ENCODE data around the gene RRAS. TPM values are rescaled to one million over a fixed set of nuclear protein-coding genes. Genes with fewer than 3 reads are reported as not detected.
A peak's percentile ranks its signal among the peaks of the same experiment; 100 is the strongest.

The RRAS gene
- total RNA-seq, 1 donor from 2014 or later = 18.3 TPM

DNA sequence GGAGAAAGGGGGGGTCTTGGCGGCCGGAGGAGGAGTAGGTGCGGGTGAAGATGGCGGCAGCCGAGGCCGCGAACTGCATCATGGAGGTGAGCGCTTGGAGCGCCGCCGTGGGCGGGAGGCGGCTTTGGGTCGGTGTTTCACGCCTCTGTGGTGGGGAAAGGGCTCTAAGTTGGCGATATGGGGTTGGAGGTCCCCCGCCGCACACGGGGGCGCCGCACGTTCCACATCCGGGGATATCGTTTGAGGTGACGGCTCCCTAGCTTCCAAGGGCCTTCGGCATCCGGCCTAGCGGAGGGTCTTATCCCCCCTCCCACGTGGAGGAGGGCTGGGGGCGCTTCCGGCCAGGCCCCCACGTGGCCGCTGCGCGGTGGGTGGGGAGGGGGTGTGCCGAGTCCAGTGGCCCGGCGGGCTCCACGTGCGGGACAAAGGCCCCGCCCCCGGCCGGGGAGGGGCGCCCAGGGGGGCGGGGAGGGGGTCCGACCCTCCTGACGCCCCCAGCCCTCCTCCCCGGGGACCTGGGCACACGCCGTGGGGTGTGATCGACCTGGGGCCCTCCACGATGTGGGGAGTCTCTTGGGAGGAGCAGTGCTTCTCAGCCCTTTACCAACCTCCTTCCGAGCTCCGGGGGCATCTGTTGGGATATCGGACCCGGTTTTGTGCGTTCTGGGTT lies 37.4 kb upstream of the RRAS start, which contains the start of gene PRMT1:
Gene PRMT1 (plus strand): TSS at position 41 of the 670 bp plus-strand sequence. CDS start 10 bp downstream, at position 51.
- DNase-seq (ENCODE audit: low read depth in 2 of 2) = peak; percentile 35 to 67

DNA sequence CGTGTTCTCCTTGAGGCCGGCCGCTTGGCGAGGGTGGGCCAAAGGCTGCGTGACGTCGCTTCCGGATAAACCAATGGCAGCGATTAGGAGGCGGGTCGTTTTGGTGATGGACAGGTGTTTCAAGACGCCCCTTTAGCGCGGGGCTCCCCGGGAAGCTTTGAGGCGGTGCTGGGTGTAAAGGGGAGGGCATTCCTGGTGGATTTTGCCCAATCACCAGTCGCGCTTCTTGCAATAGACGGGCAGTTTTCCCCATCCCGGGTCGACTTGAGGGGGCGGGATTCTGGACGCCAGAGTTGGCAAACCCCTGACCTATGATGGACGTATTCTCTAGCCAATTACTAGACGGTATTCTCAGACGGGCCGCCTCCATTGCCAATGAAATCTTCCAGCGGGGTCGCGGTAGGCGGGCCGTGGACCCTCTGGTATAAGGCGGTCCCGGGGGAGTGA lies 36.9 kb upstream of the RRAS start:
- DNase-seq (ENCODE audit: low read depth in 2 of 2) = peak; percentile 100

GRCh38 chr19:49676136-49676783 lies 36.3 kb upstream of the RRAS start:
- peak; percentile 94 to 97 for DNase-seq (ENCODE audit: low read depth in 2 of 2)

GRCh38 chr19:49672131-49672919 lies 32.4 kb upstream of the RRAS start:
- peak; percentile 78 to 87 for DNase-seq (ENCODE audit: low read depth in 2 of 2)

DNA sequence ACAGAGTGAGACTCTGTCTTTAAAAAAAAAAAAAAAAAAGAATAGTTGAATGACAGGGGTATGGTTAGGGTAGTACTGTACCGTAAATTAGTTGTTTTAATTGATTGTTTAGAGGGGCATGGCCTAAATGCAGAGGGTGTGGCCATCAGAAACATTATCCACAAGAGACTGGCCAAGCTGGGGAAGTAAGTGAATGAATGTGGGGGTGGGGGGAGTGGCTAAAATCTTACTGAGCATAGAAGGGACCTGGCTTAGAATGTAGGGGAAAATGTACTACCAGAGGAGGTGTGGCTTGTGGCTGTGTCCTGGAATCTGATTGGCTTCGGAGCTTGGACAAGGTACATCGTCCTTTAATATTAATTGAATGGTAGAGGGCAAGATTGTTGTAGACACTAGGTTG lies 29.6 kb upstream of the RRAS start:
- no peak for DNase-seq (ENCODE audit: low read depth in 2 of 2)

DNA sequence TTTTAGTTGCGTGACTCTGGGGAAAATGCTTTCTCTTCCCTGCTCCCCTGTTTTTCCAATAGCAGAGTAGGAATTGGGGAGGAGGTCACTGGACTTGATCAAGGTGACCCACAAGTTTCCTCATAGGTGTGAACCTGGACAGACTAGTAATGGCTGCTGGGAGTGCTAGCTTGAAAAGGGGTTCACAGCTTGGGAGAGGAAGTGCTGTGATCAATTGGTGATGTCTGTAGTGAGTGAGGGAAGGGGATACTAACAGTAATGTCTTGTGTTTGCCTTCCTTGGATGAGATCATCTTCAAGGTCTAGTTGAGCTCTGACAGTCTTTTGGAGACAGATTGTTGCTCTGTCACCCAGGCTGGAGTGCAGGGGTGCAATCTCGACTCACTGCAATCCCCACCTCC lies 27.5 kb upstream of the RRAS start:
- DNase-seq (ENCODE audit: low read depth in 2 of 2) = no peak

DNA sequence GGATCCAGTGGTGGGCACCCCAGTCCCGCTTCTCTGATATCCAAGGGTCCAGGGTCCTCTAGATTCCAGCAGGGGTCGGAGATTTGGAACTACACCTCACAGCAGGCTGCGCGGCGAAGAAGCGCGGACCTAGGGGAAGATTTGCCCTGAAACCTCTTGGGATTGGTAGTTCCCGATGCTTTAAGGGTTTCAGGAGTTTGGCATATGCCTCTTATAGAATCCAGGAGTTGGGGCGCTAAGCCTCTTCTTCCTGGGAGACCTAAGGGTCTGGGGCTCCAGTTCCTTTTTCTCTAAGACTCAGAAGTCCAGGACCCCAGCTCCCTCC lies 26.1 kb upstream of the RRAS start:
- DNase-seq (ENCODE audit: low read depth in 2 of 2) = no peak

DNA sequence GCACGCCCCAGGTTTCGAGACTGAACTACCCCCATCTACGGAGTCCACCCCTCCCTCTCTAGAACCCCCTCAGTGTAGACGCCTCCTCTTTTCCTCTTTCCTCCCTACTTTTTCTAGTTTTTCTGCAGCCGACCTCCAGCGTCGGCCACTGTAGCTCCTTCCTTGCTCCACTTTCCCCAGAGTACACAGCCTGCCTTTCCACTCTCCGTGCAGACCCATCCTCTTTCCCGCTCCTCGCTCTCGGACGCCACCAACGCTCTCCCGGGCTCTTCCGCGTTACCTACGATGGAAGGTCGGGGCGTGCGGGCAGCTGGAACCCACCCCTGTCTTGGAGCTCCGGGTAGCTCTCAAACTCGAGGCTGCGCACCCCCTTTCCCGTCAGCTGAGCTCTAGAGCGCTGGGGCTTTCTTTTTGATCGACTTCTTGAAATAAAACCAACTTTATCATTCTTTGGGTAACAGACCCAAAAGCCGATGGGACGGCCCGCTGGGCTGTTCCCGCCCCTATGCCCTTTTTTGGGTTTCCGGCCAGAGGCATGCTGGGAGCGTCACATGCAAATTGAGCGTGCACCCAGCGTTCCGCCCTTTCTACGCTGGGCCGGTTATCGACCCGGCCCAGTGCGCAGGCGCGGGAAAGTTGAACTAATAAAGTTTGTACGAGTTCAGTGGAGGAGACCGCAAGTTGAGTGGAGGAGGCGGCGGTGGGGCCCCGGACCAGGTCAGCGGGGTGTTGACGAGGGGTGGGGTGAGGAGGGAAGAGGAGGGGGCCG lies 25.6 kb upstream of the RRAS start, which contains the start of the genes BCL2L12 and IRF3:
Gene BCL2L12 (plus strand): TSS at position 583 of the 769 bp plus-strand sequence. CDS start 760 bp downstream, outside the sequence.
Gene IRF3 (minus strand): TSS at position 507 of the 769 bp plus-strand sequence. CDS start 1,019 bp downstream, outside the sequence.
- peak; percentile 97 for DNase-seq (ENCODE audit: low read depth in 2 of 2)

- DNase-seq (ENCODE audit: low read depth in 2 of 2) = no peak
These were observed 25.1 kb upstream of the RRAS start for GRCh38 chr19:49665036-49665350.

DNA sequence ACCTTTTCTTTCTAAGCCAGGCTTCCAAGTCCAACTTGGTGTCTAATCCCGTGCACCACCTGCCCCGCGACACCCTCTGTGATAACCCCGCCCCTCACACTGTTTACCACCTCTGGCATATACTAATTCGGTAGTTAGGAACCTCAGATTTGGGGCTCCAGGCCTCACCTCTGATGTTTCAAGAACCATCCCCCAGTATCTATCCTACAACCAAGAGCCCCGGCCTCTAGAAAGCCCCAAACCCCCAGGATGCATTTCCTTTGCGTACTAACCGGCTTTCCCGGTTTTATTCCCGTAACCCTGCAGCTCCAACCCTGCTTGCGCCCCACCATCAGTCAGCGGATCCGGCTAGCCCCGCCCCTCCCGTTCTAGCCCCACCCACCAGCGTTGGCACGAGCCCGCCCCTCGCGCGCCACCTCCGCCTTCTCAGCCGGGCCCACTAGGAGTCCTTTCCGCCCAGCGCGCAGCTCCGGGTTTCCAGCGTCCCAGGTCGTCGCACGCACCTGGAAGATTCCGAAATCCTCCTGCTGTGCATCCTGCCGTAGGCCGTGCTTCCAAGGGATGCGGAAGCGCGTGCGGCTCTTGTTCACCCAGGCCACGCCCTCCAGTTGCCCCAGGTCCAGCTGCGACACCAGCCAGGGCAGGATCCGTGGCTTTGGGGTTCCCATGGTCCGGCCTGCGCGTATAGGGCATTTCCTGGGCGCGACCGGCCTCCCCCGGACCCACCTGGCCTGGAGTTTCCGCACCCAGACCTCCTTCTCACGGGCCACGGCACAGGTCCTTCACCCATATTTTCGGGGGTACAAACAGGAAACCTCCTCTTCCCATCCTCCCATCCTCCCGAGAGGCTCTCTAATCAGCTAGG lies 24.5 kb upstream of the RRAS start:
- DNase-seq (ENCODE audit: low read depth in 2 of 2) = peak; percentile 84 to 88

GRCh38 chr19:49663224-49663623 lies 23.3 kb upstream of the RRAS start:
- no peak for DNase-seq (ENCODE audit: low read depth in 2 of 2)

DNA sequence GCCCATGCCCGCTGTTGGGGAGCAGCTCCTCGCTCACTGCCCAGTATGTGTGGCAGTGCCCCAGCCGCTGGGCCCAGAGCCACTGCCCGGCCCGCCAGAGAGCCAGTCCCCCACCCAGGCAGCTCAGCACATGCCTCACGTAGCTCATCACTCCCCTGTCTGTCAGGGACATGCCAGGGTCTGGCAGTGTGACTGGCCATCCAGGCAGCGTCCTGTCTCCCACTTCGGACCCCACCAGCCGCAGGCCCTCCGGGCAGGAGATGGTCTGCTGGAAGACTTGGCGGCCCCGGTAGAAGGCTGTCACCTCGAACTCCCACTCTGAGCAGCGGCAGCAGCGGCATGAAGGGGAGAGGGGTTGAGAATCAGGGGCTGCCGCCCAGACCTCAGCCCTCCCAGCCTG lies 22.1 kb upstream of the RRAS start:
- no peak for DNase-seq (ENCODE audit: low read depth in 2 of 2)

DNA sequence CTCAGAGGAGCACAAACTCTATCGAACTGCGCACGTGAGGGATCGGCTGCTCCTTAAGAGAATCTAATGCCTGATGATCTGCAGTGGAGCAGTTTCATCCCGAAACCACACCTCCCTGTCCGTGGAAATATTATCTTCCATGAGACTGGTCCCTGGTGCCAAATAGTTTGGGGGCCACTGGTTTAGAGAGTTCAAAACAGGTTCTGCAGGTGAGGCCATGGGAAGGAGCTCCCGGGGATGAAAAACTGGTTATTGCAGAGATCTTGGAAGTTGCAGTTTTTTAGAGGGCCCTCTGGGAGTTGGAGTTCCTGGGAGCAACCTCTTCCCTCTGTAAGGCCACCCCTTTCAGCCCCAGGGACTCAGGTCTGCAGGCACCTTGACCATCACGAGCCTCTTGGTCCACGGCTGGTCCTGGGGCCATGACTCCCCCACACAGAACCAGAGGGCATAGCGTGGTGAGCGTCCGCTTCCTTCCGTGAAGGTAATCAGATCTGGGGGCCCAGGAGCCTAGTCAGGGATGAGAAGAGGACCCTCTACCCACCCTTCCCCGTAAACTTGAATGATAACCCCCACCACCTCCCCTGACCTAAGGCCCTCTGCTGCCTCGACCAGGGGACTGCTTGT lies 20.5 kb upstream of the RRAS start:
- no peak for DNase-seq (ENCODE audit: low read depth in 2 of 2)

DNA sequence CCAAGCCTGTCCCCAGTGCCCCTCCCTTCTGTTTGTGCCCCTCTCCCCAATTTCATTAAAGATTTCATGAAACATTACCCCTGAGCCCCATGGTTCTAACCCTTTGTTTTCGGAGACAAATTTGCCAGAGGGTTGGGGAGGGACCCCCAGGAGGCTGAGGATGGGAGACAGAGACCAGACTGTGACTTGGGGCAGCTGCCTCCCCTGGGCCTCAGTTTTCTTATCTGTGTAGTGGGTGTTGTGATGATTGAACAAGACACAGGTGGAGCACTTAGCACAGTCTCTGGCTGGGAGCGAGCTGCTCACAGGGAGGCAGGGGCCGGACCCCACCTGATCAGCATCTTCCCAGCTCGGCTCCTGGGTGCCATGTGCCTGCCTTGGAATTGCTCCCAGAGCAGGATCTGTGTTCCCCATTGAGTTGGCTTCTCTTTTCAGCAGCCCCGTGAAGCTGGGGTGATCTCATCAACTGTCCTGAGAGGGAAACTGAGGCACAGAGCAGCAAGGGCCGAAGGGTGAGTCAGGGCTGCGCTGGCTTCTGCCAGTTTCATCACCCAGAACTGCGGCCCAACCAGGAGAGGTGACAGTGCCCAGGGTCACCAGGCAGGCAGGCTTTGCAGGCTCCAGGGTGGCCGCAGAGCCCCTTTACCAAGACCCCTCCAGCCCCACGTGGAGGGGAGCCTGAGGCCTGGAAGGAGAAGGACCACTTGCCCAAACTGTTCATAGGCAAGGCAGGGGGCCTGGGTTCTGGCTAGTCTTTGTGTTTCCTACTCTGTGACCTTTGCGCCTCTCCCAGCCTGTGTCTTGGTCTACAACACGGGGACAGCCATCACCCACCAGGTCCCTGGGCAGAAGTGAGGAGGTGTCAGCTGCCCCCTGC lies 18.9 kb upstream of the RRAS start:
- no peak for DNase-seq (ENCODE audit: low read depth in 2 of 2)

GRCh38 chr19:49658139-49658517 lies 18.2 kb upstream of the RRAS start:
- DNase-seq (ENCODE audit: low read depth in 2 of 2) = no peak

DNA sequence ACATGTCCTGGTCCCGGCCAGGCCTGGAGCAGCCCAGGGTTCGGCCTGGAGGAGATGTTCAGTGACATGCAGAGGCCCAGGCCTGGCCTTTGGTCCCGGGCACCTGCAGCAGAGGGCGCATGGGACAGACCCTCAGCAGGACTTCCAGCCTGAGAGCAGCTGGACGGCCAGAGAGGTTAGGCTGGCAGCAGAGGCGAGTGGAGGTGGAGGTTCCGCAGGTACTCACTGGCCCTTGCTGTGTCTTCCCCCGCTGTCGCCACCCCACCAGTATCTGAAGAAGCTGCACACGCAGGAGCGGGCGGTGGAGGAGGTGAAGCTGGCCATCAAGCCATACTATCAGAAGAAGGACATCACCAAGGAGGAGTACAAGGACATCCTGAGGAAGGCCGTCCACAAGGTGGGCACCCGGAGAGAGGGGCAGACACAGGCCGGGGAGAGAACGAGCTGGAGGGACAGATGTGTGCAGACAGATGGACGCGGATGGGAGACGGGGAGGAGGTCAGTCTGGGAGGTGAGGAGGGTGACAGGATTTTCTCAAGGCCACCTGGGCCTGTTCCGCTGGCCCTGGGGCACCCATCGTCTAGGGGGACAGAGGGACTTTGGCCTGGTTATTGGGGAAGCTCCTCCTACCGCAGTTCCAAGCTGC lies 17.7 kb upstream of the RRAS start:
- DNase-seq (ENCODE audit: low read depth in 2 of 2) = no peak

DNA sequence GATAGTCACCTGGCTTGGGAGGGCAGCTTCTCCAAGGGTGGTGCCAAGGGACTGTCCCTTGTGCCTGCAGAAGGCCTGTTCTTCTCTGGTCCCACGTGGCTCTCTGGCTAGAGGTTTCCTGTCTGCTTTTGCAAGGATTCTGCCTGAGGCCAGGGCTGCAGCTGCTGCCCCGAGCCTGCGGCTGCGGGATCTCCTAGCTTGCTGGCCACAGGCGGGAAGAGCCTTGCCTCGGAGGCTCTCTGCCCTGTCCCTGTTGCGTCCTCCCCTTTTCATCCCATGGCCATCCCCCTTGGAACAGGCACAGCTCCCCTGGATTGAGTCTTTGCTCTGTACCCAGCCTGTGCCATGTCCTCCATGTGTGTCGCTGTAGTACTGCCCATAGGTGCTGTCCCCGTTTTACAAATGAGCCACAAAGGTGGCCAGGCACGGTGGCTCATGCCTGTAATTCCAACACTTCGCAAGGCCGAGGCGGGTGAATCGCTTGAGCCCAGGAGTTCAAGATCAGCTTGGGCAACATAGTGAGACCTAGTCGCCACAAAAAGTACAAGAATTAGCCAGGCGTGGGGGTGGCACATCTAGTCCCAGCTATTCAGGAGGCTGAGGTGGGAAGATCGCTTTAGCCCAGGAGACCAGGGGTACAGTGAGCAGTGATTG lies 16.6 kb upstream of the RRAS start:
- DNase-seq (ENCODE audit: low read depth in 2 of 2) = no peak

Measured in lung microvascular endothelial cell (primary cell).